ENCODE measurements around the gene CDKAL1.

- TF ChIP-seq POLR2A (IDR thresholded peaks at IDR 0.05; ENCODE audit: low read length) (no peak), PBX3 (IDR thresholded peaks at IDR 0.05) (no peak), CTCF (IDR thresholded peaks at IDR 0.05) (no peak), NR3C1 (IDR thresholded peaks at IDR 0.05) (no peak), RAD21 (conservative IDR thresholded peaks at IDR 0.05 in 1 of 2, IDR thresholded peaks at IDR 0.05 in 1 of 2) (no peak), CHD4 (IDR thresholded peaks at IDR 0.05; ENCODE audit: borderline replicate concordance) (no peak), MAZ (IDR thresholded peaks at IDR 0.05; ENCODE audit: borderline replicate concordance, low read depth, low read length) (no peak)
These were observed 40.9 kb downstream of the CDKAL1 start for GRCh38 chr6:20575125-20575524.
